WTC11 (cell line): ENCODE measurements around the gene TNIP1. TPM values are rescaled to one million over a fixed set of nuclear protein-coding genes. Genes with fewer than 3 reads are reported as not detected.

Experiments used
- ATAC-seq: fragments of 200-7000 bp; cut with Tn5 transposase; 2 replicates; pipeline ENCODE4 v1.10.0; 2021; ENCODE audit warnings: mild to moderate bottlenecking, moderate library complexity
- CTCF ChIA-PET: fragments of 300-600 bp; sonication (Branson Sonifier 250); formaldehyde crosslinking; loops from one replicate; lab custom pipeline; 2021; ENCODE audit warnings: antibody characterized with exemption; lab: Charles Lee
- POLR2A ChIA-PET: fragments of 350-600 bp; sonication (Branson Sonifier 250); formaldehyde crosslinking; loops from one replicate; lab custom pipeline; 2021; ENCODE audit warnings: antibody characterized with exemption; lab: Charles Lee
- DNase-seq: peaks from one replicate; pipeline ENCODE4 v3.0.0; 2021; ENCODE audit warnings: low spot score
- H3K27ac Mint-ChIP-seq: 2 replicates; pipeline ENCODE4 v1.8.0; 2021; ENCODE audit warnings: mixed read lengths
- H3K27me3 Mint-ChIP-seq: 2 replicates; pipeline ENCODE4 v1.8.0; 2021; ENCODE audit warnings: low read depth, mild to moderate bottlenecking, moderate library complexity, mixed read lengths
- H3K36me3 Mint-ChIP-seq: 2 replicates; pipeline ENCODE4 v1.8.0; 2021; ENCODE audit warnings: mixed read lengths
- H3K4me1 Mint-ChIP-seq: 2 replicates; pipeline ENCODE4 v1.8.0; 2022; ENCODE audit warnings: mixed read lengths
- H3K4me3 Mint-ChIP-seq: 2 replicates; pipeline ENCODE4 v1.8.0; 2021; ENCODE audit warnings: mild to moderate bottlenecking, moderate library complexity, mixed read lengths
- H3K9me3 Mint-ChIP-seq: 2 replicates; pipeline ENCODE4 v1.8.0; 2021; ENCODE audit warnings: mixed read lengths
- ELF4 ChIP-seq: sonication (generic); formaldehyde crosslinking; IDR thresholded peaks from 2 replicates; pipeline ENCODE4 v1.8.1; 2022; ENCODE audit warnings: low read depth, mild to moderate bottlenecking, moderate library complexity, missing genetic modification reagents
- ETV6 ChIP-seq: sonication (generic); formaldehyde crosslinking; IDR thresholded peaks from 2 replicates; pipeline ENCODE4 v1.8.1; 2022; ENCODE audit warnings: mild to moderate bottlenecking, missing genetic modification reagents
- FOXP1 ChIP-seq: sonication (generic); formaldehyde crosslinking; IDR thresholded peaks from 2 replicates; pipeline ENCODE4 v1.8.0; 2022; ENCODE audit warnings: missing genetic modification reagents, mild to moderate bottlenecking, moderate library complexity, borderline replicate concordance
- HMGA2 ChIP-seq: fragments of 250-450 bp; sonication (Bioruptor Pico); IDR thresholded peaks from 2 replicates; pipeline ENCODE4 v1.4.0; 2021; ENCODE audit warnings: mild to moderate bottlenecking, moderate library complexity
- IRF2 ChIP-seq: sonication (generic); formaldehyde crosslinking; IDR thresholded peaks from 2 replicates; pipeline ENCODE4 v1.8.0; 2022; ENCODE audit warnings: low read depth, missing genetic modification reagents, borderline replicate concordance
- JUN ChIP-seq: sonication (generic); formaldehyde crosslinking; IDR thresholded peaks from 2 replicates; pipeline ENCODE4 v1.8.0; 2023; ENCODE audit warnings: mild to moderate bottlenecking, missing genetic modification reagents
- NFE2L1 ChIP-seq: sonication (generic); formaldehyde crosslinking; IDR thresholded peaks from 2 replicates; pipeline ENCODE4 v1.8.1; 2023; ENCODE audit warnings: missing genetic modification reagents
- NR1H2 ChIP-seq: sonication (generic); formaldehyde crosslinking; IDR thresholded peaks from 2 replicates; pipeline ENCODE4 v1.9.0; 2021; ENCODE audit warnings: mild to moderate bottlenecking, moderate library complexity, missing genetic modification reagents
- SMAD3 ChIP-seq: sonication (generic); formaldehyde crosslinking; IDR thresholded peaks from 2 replicates; pipeline ENCODE4 v1.8.0; 2022; ENCODE audit warnings: missing genetic modification reagents, mild to moderate bottlenecking, borderline replicate concordance
- TCF7 ChIP-seq: sonication (generic); formaldehyde crosslinking; IDR thresholded peaks from 2 replicates; pipeline ENCODE4 v1.8.0; 2022; ENCODE audit warnings: mild to moderate bottlenecking, low read depth, missing genetic modification reagents, moderate library complexity
- TEAD1 ChIP-seq: sonication (generic); formaldehyde crosslinking; IDR thresholded peaks from 2 replicates; pipeline ENCODE4 v1.8.0; 2022; ENCODE audit warnings: mild to moderate bottlenecking, missing genetic modification reagents
- ZNF138 ChIP-seq: sonication (generic); formaldehyde crosslinking; conservative IDR thresholded peaks from 2 replicates; pipeline ENCODE4 v1.8.1; 2022; ENCODE audit warnings: mild to moderate bottlenecking, moderate library complexity, missing genetic modification reagents
- ZNF671 ChIP-seq: fragments of 250-450 bp; sonication (Bioruptor Pico); IDR thresholded peaks from 2 replicates; pipeline ENCODE4 v1.8.0; 2021; ENCODE audit warnings: mild to moderate bottlenecking
- total RNA-seq: library from RNA; stranded (reverse); gene quantifications from 3 replicates; pipeline ENCODE4 v1.2.3, GENCODE V29; 2021
- TF ChIP-seq, protein P1 (sequence below): sonication (generic); formaldehyde crosslinking; IDR thresholded peaks from 2 replicates; pipeline ENCODE4 v1.8.1; 2022; ENCODE audit warnings: mild to moderate bottlenecking, moderate library complexity, missing genetic modification reagents
- TF ChIP-seq, protein P2 (sequence below): sonication (generic); formaldehyde crosslinking; IDR thresholded peaks from 2 replicates; pipeline ENCODE4 v1.8.0; 2023; ENCODE audit warnings: mild to moderate bottlenecking, missing genetic modification reagents
- TF ChIP-seq, protein P3 (sequence below): fragments of 250-450 bp; sonication (Bioruptor Pico); IDR thresholded peaks from 2 replicates; pipeline ENCODE4 v1.9.0; 2021; ENCODE audit warnings: mild to moderate bottlenecking, borderline replicate concordance
- TF ChIP-seq, protein P4 (sequence below): fragments of 250-450 bp; sonication (Bioruptor Pico); IDR thresholded peaks from 2 replicates; pipeline ENCODE4 v1.9.0; 2021; ENCODE audit warnings: moderate library complexity, mild to moderate bottlenecking, inconsistent platforms, borderline replicate concordance
- TF ChIP-seq, protein P5 (sequence below): sonication (generic); formaldehyde crosslinking; IDR thresholded peaks from 2 replicates; pipeline ENCODE4 v1.8.1; 2023; ENCODE audit warnings: mild to moderate bottlenecking, missing genetic modification reagents, moderate library complexity
- TF ChIP-seq, protein P6 (sequence below): fragments of 250-450 bp; sonication (Bioruptor Pico); IDR thresholded peaks from 2 replicates; pipeline ENCODE4 v1.9.0; 2021; ENCODE audit warnings: mild to moderate bottlenecking
- TF ChIP-seq, protein P7 (sequence below): fragments of 250-450 bp; sonication (Bioruptor Pico); IDR thresholded peaks from 2 replicates; pipeline ENCODE4 v2.1.2; 2022; ENCODE audit warnings: mild to moderate bottlenecking, moderate library complexity

Gene TNIP1
- total RNA-seq, 1 experiment from 2014 or later: 41.1 TPM

DNA sequence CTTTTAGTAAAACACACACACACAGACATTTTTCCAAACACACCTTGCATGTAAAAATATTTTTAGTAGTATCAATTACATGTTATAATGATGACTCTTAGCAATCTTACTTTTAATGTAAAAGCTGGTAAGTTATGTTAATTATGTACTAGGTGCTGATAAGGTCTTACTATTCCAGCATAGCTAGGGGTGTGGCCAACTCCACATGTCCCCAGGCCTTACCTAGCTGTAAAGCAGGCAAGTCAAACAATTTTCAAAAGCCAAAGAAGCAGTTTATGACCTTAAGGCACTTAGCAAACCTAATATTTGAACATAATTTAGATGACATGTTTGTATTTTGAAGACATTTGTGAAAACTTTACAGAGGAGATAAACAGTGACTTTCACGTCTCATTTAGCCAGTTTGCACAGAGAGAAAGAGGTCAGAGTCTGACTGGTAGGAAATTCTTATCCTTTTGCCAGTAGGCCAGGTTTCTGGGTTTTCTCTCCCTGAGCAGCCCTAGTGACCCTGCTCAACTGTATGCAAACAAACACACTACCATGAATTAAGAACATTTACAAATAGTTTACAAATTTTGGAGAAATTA, 86.9 kb downstream of the TNIP1 start:
- no peak overlapping the region for H3K4me3 Mint-ChIP-seq
- peaks cover 6% of the 10 kb centered on the region; the same call in 1 of the 2 replicates for H3K4me1 Mint-ChIP-seq
- CTCF ChIA-PET: no interaction called here
- peaks cover 11% of the 10 kb centered on the region for H3K36me3 Mint-ChIP-seq
- POLR2A ChIA-PET: no interaction called here
- H3K9me3 Mint-ChIP-seq: peaks cover 44% of the 10 kb centered on the region
- H3K27ac Mint-ChIP-seq: no peak overlapping the region
- H3K27me3 Mint-ChIP-seq: peaks cover 9% of the 10 kb centered on the region
- DNase-seq (no peak), ATAC-seq (no peak)
- TF ChIP-seq ZNF671 (CRISPR knock-in tag) (no peak), HMGA2 (CRISPR knock-in tag) (no peak), NFE2L1 (CRISPR knock-in tag) (no peak), TCF7 (no peak), ETV6 (CRISPR knock-in tag) (no peak), ELF4 (no peak), TEAD1 (CRISPR knock-in tag) (no peak), SMAD3 (CRISPR knock-in tag) (no peak), FOXP1 (no peak), ZNF138 (CRISPR knock-in tag) (no peak)
- TF ChIP-seq, protein P1, sequence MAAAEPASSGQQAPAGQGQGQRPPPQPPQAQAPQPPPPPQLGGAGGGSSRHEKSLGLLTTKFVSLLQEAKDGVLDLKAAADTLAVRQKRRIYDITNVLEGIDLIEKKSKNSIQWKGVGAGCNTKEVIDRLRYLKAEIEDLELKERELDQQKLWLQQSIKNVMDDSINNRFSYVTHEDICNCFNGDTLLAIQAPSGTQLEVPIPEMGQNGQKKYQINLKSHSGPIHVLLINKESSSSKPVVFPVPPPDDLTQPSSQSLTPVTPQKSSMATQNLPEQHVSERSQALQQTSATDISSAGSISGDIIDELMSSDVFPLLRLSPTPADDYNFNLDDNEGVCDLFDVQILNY (CRISPR knock-in tag): no peak
- TF ChIP-seq, protein P2, sequence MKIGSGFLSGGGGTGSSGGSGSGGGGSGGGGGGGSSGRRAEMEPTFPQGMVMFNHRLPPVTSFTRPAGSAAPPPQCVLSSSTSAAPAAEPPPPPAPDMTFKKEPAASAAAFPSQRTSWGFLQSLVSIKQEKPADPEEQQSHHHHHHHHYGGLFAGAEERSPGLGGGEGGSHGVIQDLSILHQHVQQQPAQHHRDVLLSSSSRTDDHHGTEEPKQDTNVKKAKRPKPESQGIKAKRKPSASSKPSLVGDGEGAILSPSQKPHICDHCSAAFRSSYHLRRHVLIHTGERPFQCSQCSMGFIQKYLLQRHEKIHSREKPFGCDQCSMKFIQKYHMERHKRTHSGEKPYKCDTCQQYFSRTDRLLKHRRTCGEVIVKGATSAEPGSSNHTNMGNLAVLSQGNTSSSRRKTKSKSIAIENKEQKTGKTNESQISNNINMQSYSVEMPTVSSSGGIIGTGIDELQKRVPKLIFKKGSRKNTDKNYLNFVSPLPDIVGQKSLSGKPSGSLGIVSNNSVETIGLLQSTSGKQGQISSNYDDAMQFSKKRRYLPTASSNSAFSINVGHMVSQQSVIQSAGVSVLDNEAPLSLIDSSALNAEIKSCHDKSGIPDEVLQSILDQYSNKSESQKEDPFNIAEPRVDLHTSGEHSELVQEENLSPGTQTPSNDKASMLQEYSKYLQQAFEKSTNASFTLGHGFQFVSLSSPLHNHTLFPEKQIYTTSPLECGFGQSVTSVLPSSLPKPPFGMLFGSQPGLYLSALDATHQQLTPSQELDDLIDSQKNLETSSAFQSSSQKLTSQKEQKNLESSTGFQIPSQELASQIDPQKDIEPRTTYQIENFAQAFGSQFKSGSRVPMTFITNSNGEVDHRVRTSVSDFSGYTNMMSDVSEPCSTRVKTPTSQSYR (CRISPR knock-in tag): no peak
- TF ChIP-seq, protein P3, sequence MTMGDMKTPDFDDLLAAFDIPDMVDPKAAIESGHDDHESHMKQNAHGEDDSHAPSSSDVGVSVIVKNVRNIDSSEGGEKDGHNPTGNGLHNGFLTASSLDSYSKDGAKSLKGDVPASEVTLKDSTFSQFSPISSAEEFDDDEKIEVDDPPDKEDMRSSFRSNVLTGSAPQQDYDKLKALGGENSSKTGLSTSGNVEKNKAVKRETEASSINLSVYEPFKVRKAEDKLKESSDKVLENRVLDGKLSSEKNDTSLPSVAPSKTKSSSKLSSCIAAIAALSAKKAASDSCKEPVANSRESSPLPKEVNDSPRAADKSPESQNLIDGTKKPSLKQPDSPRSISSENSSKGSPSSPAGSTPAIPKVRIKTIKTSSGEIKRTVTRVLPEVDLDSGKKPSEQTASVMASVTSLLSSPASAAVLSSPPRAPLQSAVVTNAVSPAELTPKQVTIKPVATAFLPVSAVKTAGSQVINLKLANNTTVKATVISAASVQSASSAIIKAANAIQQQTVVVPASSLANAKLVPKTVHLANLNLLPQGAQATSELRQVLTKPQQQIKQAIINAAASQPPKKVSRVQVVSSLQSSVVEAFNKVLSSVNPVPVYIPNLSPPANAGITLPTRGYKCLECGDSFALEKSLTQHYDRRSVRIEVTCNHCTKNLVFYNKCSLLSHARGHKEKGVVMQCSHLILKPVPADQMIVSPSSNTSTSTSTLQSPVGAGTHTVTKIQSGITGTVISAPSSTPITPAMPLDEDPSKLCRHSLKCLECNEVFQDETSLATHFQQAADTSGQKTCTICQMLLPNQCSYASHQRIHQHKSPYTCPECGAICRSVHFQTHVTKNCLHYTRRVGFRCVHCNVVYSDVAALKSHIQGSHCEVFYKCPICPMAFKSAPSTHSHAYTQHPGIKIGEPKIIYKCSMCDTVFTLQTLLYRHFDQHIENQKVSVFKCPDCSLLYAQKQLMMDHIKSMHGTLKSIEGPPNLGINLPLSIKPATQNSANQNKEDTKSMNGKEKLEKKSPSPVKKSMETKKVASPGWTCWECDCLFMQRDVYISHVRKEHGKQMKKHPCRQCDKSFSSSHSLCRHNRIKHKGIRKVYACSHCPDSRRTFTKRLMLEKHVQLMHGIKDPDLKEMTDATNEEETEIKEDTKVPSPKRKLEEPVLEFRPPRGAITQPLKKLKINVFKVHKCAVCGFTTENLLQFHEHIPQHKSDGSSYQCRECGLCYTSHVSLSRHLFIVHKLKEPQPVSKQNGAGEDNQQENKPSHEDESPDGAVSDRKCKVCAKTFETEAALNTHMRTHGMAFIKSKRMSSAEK (CRISPR knock-in tag): no peak

DNA sequence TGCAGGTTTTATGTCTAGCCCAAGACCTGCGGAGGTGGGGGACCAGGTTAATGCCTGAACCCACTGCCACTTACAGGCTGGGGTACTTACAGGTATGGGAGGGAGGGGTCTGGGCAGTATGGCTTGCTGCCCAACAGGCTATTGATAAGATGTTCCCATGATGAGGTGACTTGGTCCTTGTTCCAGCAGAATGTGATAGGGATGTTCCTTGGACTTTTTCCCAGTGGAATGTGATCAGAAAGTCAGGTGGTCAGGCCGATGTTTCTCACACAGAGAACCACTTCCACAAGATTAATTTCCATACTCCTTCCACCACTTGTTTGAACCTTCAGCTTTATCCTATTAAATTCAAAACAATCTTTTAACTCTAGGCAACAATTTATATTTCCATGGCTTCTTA, 87.4 kb downstream of the TNIP1 start:
- peaks cover 11% of the 10 kb centered on the region for H3K36me3 Mint-ChIP-seq
- H3K27me3 Mint-ChIP-seq: peaks cover 9% of the 10 kb centered on the region
- H3K9me3 Mint-ChIP-seq: peaks cover 44% of the 10 kb centered on the region
- ATAC-seq: no peak
- no peak overlapping the region for H3K27ac Mint-ChIP-seq
- TF ChIP-seq, protein P4, sequence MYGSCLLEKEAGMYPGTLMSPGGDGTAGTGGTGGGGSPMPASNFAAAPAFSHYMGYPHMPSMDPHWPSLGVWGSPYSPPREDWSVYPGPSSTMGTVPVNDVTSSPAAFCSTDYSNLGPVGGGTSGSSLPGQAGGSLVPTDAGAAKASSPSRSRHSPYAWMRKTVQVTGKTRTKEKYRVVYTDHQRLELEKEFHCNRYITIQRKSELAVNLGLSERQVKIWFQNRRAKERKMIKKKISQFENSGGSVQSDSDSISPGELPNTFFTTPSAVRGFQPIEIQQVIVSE (CRISPR knock-in tag): no peak
- TF ChIP-seq, protein P5, sequence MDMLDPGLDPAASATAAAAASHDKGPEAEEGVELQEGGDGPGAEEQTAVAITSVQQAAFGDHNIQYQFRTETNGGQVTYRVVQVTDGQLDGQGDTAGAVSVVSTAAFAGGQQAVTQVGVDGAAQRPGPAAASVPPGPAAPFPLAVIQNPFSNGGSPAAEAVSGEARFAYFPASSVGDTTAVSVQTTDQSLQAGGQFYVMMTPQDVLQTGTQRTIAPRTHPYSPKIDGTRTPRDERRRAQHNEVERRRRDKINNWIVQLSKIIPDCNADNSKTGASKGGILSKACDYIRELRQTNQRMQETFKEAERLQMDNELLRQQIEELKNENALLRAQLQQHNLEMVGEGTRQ (CRISPR knock-in tag): no peak
- TF ChIP-seq, protein P6, sequence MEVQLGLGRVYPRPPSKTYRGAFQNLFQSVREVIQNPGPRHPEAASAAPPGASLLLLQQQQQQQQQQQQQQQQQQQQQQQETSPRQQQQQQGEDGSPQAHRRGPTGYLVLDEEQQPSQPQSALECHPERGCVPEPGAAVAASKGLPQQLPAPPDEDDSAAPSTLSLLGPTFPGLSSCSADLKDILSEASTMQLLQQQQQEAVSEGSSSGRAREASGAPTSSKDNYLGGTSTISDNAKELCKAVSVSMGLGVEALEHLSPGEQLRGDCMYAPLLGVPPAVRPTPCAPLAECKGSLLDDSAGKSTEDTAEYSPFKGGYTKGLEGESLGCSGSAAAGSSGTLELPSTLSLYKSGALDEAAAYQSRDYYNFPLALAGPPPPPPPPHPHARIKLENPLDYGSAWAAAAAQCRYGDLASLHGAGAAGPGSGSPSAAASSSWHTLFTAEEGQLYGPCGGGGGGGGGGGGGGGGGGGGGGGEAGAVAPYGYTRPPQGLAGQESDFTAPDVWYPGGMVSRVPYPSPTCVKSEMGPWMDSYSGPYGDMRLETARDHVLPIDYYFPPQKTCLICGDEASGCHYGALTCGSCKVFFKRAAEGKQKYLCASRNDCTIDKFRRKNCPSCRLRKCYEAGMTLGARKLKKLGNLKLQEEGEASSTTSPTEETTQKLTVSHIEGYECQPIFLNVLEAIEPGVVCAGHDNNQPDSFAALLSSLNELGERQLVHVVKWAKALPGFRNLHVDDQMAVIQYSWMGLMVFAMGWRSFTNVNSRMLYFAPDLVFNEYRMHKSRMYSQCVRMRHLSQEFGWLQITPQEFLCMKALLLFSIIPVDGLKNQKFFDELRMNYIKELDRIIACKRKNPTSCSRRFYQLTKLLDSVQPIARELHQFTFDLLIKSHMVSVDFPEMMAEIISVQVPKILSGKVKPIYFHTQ (CRISPR knock-in tag): no peak
- TF ChIP-seq, protein P7, sequence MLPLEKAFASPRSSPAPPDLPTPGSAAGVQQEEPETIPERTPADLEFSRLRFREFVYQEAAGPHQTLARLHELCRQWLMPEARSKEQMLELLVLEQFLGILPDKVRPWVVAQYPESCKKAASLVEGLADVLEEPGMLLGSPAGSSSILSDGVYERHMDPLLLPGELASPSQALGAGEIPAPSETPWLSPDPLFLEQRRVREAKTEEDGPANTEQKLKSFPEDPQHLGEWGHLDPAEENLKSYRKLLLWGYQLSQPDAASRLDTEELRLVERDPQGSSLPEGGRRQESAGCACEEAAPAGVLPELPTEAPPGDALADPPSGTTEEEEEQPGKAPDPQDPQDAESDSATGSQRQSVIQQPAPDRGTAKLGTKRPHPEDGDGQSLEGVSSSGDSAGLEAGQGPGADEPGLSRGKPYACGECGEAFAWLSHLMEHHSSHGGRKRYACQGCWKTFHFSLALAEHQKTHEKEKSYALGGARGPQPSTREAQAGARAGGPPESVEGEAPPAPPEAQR: no peak
- TF ChIP-seq IRF2 (no peak), JUN (no peak), NR1H2 (CRISPR knock-in tag) (no peak)
- CTCF ChIA-PET: no interaction called here
- POLR2A ChIA-PET: no interaction called here
- H3K4me1 Mint-ChIP-seq: peaks cover 6% of the 10 kb centered on the region; the same call in 1 of the 2 replicates
- H3K4me3 Mint-ChIP-seq: no peak overlapping the region
- no peak for DNase-seq
